ENCODE measurements around the gene EFNA2. TPM values are rescaled to one million over a fixed set of nuclear protein-coding genes. Genes with fewer than 3 reads are reported as not detected.
A peak's percentile ranks its signal among the peaks of the same experiment; 100 is the strongest.

EFNA2 gene
- total RNA-seq, 3 donors from 2014 or later (not counting 1 experiment from before 2014, with no cell fraction given) = not detected

GRCh38 chr19:1258163-1258492 lies 27.5 kb upstream of the EFNA2 start:
- Mint-ChIP-seq H3K4me3 (peak overlapping the region; percentile 89), H3K27ac (peak overlapping the region; percentile 97 to 100), H3K9me3 (no peaks in the 10 kb centered on the region), H3K36me3 (no peaks in the 10 kb centered on the region), H3K4me1 (peaks cover 33 to 66% of the 10 kb centered on the region in 2 donors), H3K27me3 (ENCODE audit: low read depth in 2 of 2) (no peaks in the 10 kb centered on the region)
- peaks cover 97% of the 10 kb centered on the region for H3K4me1 ChIP-seq (ENCODE audit: control insufficient read depth, insufficient read depth, low read length)
- no peak for ATAC-seq
- no peak for DNase-seq
- no peak overlapping the region for H3K4me3 ChIP-seq (ENCODE audit: low read length)
- H3K27me3 ChIP-seq (ENCODE audit: control insufficient read depth, insufficient read depth, low read length) = no peaks in the 10 kb centered on the region
- H3K9me3 ChIP-seq (ENCODE audit: control insufficient read depth, insufficient read depth, low read length) = no peaks in the 10 kb centered on the region
- TF ChIP-seq, protein P1, sequence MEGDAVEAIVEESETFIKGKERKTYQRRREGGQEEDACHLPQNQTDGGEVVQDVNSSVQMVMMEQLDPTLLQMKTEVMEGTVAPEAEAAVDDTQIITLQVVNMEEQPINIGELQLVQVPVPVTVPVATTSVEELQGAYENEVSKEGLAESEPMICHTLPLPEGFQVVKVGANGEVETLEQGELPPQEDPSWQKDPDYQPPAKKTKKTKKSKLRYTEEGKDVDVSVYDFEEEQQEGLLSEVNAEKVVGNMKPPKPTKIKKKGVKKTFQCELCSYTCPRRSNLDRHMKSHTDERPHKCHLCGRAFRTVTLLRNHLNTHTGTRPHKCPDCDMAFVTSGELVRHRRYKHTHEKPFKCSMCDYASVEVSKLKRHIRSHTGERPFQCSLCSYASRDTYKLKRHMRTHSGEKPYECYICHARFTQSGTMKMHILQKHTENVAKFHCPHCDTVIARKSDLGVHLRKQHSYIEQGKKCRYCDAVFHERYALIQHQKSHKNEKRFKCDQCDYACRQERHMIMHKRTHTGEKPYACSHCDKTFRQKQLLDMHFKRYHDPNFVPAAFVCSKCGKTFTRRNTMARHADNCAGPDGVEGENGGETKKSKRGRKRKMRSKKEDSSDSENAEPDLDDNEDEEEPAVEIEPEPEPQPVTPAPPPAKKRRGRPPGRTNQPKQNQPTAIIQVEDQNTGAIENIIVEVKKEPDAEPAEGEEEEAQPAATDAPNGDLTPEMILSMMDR (IDR thresholded peaks at IDR 0.05) = no peak
- peak overlapping the region; percentile 100 for H3K27ac ChIP-seq (ENCODE audit: low read length)
- peaks cover 44% of the 10 kb centered on the region for H3K36me3 ChIP-seq (ENCODE audit: control insufficient read depth, insufficient read depth, low read length)
- intact Hi-C loops (cut with micrococcal nuclease) = no loop called here
- WGBS (ENCODE audit: insufficient coverage) = 78% methylated on average over 8 of the region's 8 CpGs

GRCh38 chr19:1258707-1259205 lies 26.9 kb upstream of the EFNA2 start:
- peak overlapping the region; percentile 100 for H3K27ac ChIP-seq (ENCODE audit: low read length)
- DNase-seq (no peak), ATAC-seq (peak in 1 of 3 donors; percentile 0)
- H3K9me3 ChIP-seq (ENCODE audit: control insufficient read depth, insufficient read depth, low read length) = no peaks in the 10 kb centered on the region
- TF ChIP-seq, protein P1 (IDR thresholded peaks at IDR 0.05) = no peak
- no peaks in the 10 kb centered on the region for H3K27me3 ChIP-seq (ENCODE audit: control insufficient read depth, insufficient read depth, low read length)
- WGBS (ENCODE audit: insufficient coverage) = 10% methylated on average over 10 of the region's 15 CpGs
- peaks cover 41% of the 10 kb centered on the region for H3K36me3 ChIP-seq (ENCODE audit: control insufficient read depth, insufficient read depth, low read length)
- no peaks in the 10 kb centered on the region for H3K27me3 Mint-ChIP-seq (ENCODE audit: low read depth in 2 of 2)
- peak overlapping the region; percentile 89 for H3K4me3 Mint-ChIP-seq
- peak overlapping the region; percentile 51 for H3K4me3 ChIP-seq (ENCODE audit: low read length)
- peaks cover 95% of the 10 kb centered on the region for H3K4me1 ChIP-seq (ENCODE audit: control insufficient read depth, insufficient read depth, low read length)
- H3K4me1 Mint-ChIP-seq = peaks cover 37 to 63% of the 10 kb centered on the region in 2 donors
- H3K9me3 Mint-ChIP-seq = no peaks in the 10 kb centered on the region
- no peaks in the 10 kb centered on the region for H3K36me3 Mint-ChIP-seq
- peak overlapping the region; percentile 97 to 100 for H3K27ac Mint-ChIP-seq
- intact Hi-C loops (cut with micrococcal nuclease) = loop anchor here (1.0 kb wide), 1 partner anchor 7 kb away; no protein-coding TSS in a partner anchor

DNA sequence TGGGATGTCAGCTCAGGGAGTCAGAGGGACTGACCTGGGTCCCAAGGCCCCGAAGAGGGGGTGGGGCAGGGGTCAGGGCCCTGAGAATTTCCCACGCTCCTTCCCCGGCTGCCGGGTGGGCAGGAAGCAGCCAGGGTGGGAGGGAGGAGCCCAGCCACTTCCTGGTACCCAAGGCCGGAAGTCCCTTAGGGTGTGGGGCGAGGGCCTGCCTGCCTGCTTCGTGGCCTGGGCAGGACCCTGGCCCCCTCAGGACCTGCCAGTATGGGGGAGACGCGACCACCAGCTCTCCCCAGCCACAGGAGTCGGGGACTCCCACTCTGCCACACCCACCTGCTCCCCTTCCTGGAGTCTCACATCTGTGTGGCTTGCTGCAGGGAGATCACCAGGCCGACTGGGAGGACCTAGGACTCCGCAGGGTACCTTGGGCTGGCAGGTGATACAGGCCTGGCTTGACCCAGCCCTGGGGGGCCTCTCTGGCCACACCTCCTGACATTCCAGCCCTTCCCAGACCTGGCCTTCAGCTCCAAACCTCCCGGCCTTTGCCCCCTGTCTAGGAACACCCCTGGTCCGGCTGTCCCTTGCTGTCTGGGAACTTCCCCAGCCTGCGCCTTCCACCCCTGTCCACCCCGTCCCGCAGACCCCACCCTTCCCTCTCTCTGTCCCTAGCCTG lies 26.3 kb upstream of the EFNA2 start:
- Histone ChIP-seq H3K4me3 (ENCODE audit: low read length) (peak overlapping the region; percentile 51), H3K27ac (ENCODE audit: low read length) (peak overlapping the region; percentile 100), H3K9me3 (ENCODE audit: control insufficient read depth, insufficient read depth, low read length) (no peaks in the 10 kb centered on the region), H3K4me1 (ENCODE audit: control insufficient read depth, insufficient read depth, low read length) (peaks cover 95% of the 10 kb centered on the region), H3K36me3 (ENCODE audit: control insufficient read depth, insufficient read depth, low read length) (peaks cover 39% of the 10 kb centered on the region), H3K27me3 (ENCODE audit: control insufficient read depth, insufficient read depth, low read length) (no peaks in the 10 kb centered on the region)
- Mint-ChIP-seq H3K27ac (peak overlapping the region; percentile 97 to 100), H3K4me1 (peaks cover 37 to 63% of the 10 kb centered on the region in 2 donors), H3K4me3 (peak overlapping the region; percentile 89), H3K27me3 (ENCODE audit: low read depth in 2 of 2) (no peaks in the 10 kb centered on the region), H3K36me3 (no peaks in the 10 kb centered on the region), H3K9me3 (no peaks in the 10 kb centered on the region)
- DNase-seq (peak; percentile 76 to 83), ATAC-seq (peak; percentile 44 to 66 (median 47))
- TF ChIP-seq, protein P1 (IDR thresholded peaks at IDR 0.05) = no peak
- intact Hi-C loops (cut with micrococcal nuclease) = loop anchor here (1.0 kb wide), 1 partner anchor 8 kb away; no protein-coding TSS in a partner anchor
- 4% methylated on average over 17 of the region's 17 CpGs for WGBS (ENCODE audit: insufficient coverage)

Data from natural killer cell (primary cell).